Osteocyte (in vitro differentiated cells): ENCODE data around the gene DIPK1B. TPM values are rescaled to one million over a fixed set of nuclear protein-coding genes. Genes with fewer than 3 reads are reported as not detected.

Experiments
- DNase-seq: peaks from one replicate; pipeline ENCODE4 v3.0.0; 2021; ENCODE audit warnings: mixed read lengths; ENCODE audit not compliant: unreplicated experiment; ENCODE audit errors: extremely low spot score
- H3K27ac Mint-ChIP-seq: one replicate; pipeline ENCODE4 v1.8.0; 2021; ENCODE audit warnings: mild to moderate bottlenecking, mixed read lengths; ENCODE audit not compliant: unreplicated experiment
- H3K27me3 Mint-ChIP-seq: one replicate; pipeline ENCODE4 v1.8.0; 2021; ENCODE audit warnings: mixed read lengths; ENCODE audit not compliant: unreplicated experiment
- H3K36me3 Mint-ChIP-seq: one replicate; pipeline ENCODE4 v1.8.0; 2021; ENCODE audit warnings: mixed read lengths; ENCODE audit not compliant: unreplicated experiment
- H3K4me1 Mint-ChIP-seq: one replicate; pipeline ENCODE4 v1.8.0; 2021; ENCODE audit warnings: mixed read lengths; ENCODE audit not compliant: unreplicated experiment
- H3K4me3 Mint-ChIP-seq: one replicate; pipeline ENCODE4 v1.8.0; 2021; ENCODE audit warnings: mild to moderate bottlenecking, moderate library complexity, mixed read lengths; ENCODE audit not compliant: unreplicated experiment
- H3K9me3 Mint-ChIP-seq: one replicate; pipeline ENCODE4 v1.8.0; 2021; ENCODE audit warnings: mixed read lengths; ENCODE audit not compliant: unreplicated experiment
- CTCF ChIP-seq: fragments of 200-600 bp; sonication (generic); IDR thresholded peaks from 2 replicates; pipeline ENCODE4 v1.5.0; 2021; ENCODE audit warnings: antibody characterized with exemption, mild to moderate bottlenecking, moderate library complexity
- total RNA-seq: library from RNA; stranded (reverse); gene quantifications from 2 replicates; pipeline ENCODE4 v1.2.1, GENCODE V29; 2021

DIPK1B gene
- total RNA-seq, 1 donor from 2014 or later = 11.4 TPM

GRCh38 chr9:136668983-136669790 is 43.2 kb upstream of the DIPK1B start:
- H3K36me3 Mint-ChIP-seq = peaks cover 2% of the 10 kb centered on the region
- H3K27me3 Mint-ChIP-seq = no peaks in the 10 kb centered on the region
- no peak overlapping the region for H3K27ac Mint-ChIP-seq
- no peak for TF ChIP-seq CTCF
- H3K4me3 Mint-ChIP-seq = no peak overlapping the region
- no peaks in the 10 kb centered on the region for H3K9me3 Mint-ChIP-seq
- no peak for DNase-seq
- H3K4me1 Mint-ChIP-seq = peaks cover 13% of the 10 kb centered on the region

- Mint-ChIP-seq H3K27me3 (no peaks in the 10 kb centered on the region), H3K4me1 (peaks cover 13% of the 10 kb centered on the region), H3K27ac (no peak overlapping the region), H3K4me3 (no peak overlapping the region), H3K9me3 (no peaks in the 10 kb centered on the region), H3K36me3 (peaks cover 2% of the 10 kb centered on the region)
- no peak for TF ChIP-seq CTCF
- no peak for DNase-seq
These were observed 42.4 kb upstream of the DIPK1B start for GRCh38 chr9:136669791-136670464.

GRCh38 chr9:136670576-136671253 is 41.7 kb upstream of the DIPK1B start:
- Mint-ChIP-seq H3K4me1 (peaks cover 11% of the 10 kb centered on the region), H3K4me3 (no peak overlapping the region)

GRCh38 chr9:136671254-136671614 is 41.1 kb upstream of the DIPK1B start:
- H3K27ac Mint-ChIP-seq = no peak overlapping the region
- DNase-seq = no peak
- H3K27me3 Mint-ChIP-seq = no peaks in the 10 kb centered on the region
- no peak overlapping the region for H3K4me3 Mint-ChIP-seq
- peaks cover 11% of the 10 kb centered on the region for H3K4me1 Mint-ChIP-seq
- peaks cover 2% of the 10 kb centered on the region for H3K36me3 Mint-ChIP-seq
- H3K9me3 Mint-ChIP-seq = no peaks in the 10 kb centered on the region
- TF ChIP-seq CTCF = no peak

More at GRCh38 chr9:136670576-136671253, 41.7 kb upstream of the DIPK1B start:
- Mint-ChIP-seq H3K36me3 (peaks cover 2% of the 10 kb centered on the region), H3K27ac (no peak overlapping the region), H3K9me3 (no peaks in the 10 kb centered on the region), H3K27me3 (no peaks in the 10 kb centered on the region)
- no peak for TF ChIP-seq CTCF
- DNase-seq = no peak
